ENCODE data around the gene NEK10.
A peak's percentile ranks its signal among the peaks of the same experiment; 100 is the strongest.

Gene NEK10

GRCh38 chr3:27353221-27353620, 16.0 kb downstream of the NEK10 start:
- no peaks in the 10 kb centered on the region for H3K9me3 ChIP-seq (ENCODE audit: control insufficient read depth, low read length)
- H3K4me1 ChIP-seq (ENCODE audit: control insufficient read depth, insufficient read depth, low read length, poor library complexity, severe bottlenecking): no peaks in the 10 kb centered on the region
- no peak overlapping the region for H3K27ac ChIP-seq (ENCODE audit: insufficient read depth, low read length, poor library complexity, severe bottlenecking)
- no peaks in the 10 kb centered on the region for H3K27me3 ChIP-seq (replicated peaks; ENCODE audit: control insufficient read depth, insufficient read depth, low read length, poor library complexity, severe bottlenecking)
- no peaks in the 10 kb centered on the region for H3K36me3 ChIP-seq (ENCODE audit: control insufficient read depth, insufficient read depth, low read length)
- no peak for DNase-seq
- no peak overlapping the region for H3K4me3 ChIP-seq (ENCODE audit: insufficient read depth, low read depth, low read length, poor library complexity, severe bottlenecking)

- Histone ChIP-seq H3K4me1 (ENCODE audit: control insufficient read depth, insufficient read depth, low read length, poor library complexity, severe bottlenecking) (no peaks in the 10 kb centered on the region), H3K36me3 (ENCODE audit: control insufficient read depth, insufficient read depth, low read length) (no peaks in the 10 kb centered on the region), H3K27me3 (replicated peaks; ENCODE audit: control insufficient read depth, insufficient read depth, low read length, poor library complexity, severe bottlenecking) (no peaks in the 10 kb centered on the region)
These were observed 17.1 kb downstream of the NEK10 start for GRCh38 chr3:27352047-27352446.

GRCh38 chr3:27349832-27350231, 19.4 kb downstream of the NEK10 start:
- no peak for DNase-seq
- Histone ChIP-seq H3K27ac (ENCODE audit: insufficient read depth, low read length, poor library complexity, severe bottlenecking) (no peak overlapping the region), H3K27me3 (replicated peaks; ENCODE audit: control insufficient read depth, insufficient read depth, low read length, poor library complexity, severe bottlenecking) (no peaks in the 10 kb centered on the region), H3K4me3 (ENCODE audit: insufficient read depth, low read depth, low read length, poor library complexity, severe bottlenecking) (no peak overlapping the region), H3K4me1 (ENCODE audit: control insufficient read depth, insufficient read depth, low read length, poor library complexity, severe bottlenecking) (no peaks in the 10 kb centered on the region), H3K9me3 (ENCODE audit: control insufficient read depth, low read length) (no peaks in the 10 kb centered on the region), H3K36me3 (ENCODE audit: control insufficient read depth, insufficient read depth, low read length) (no peaks in the 10 kb centered on the region)

More at GRCh38 chr3:27352047-27352446, 17.1 kb downstream of the NEK10 start:
- Histone ChIP-seq H3K4me3 (ENCODE audit: insufficient read depth, low read depth, low read length, poor library complexity, severe bottlenecking) (no peak overlapping the region), H3K9me3 (ENCODE audit: control insufficient read depth, low read length) (no peaks in the 10 kb centered on the region), H3K27ac (ENCODE audit: insufficient read depth, low read length, poor library complexity, severe bottlenecking) (no peak overlapping the region)
- no peak for DNase-seq

GRCh38 chr3:27345959-27346865, 23.0 kb downstream of the NEK10 start:
- H3K4me1 ChIP-seq (ENCODE audit: control insufficient read depth, insufficient read depth, low read length, poor library complexity, severe bottlenecking): no peaks in the 10 kb centered on the region
- no peaks in the 10 kb centered on the region for H3K27me3 ChIP-seq (replicated peaks; ENCODE audit: control insufficient read depth, insufficient read depth, low read length, poor library complexity, severe bottlenecking)
- no peak overlapping the region for H3K4me3 ChIP-seq (ENCODE audit: insufficient read depth, low read depth, low read length, poor library complexity, severe bottlenecking)
- DNase-seq: no peak
- no peaks in the 10 kb centered on the region for H3K9me3 ChIP-seq (ENCODE audit: control insufficient read depth, low read length)
- H3K27ac ChIP-seq (ENCODE audit: insufficient read depth, low read length, poor library complexity, severe bottlenecking): no peak overlapping the region
- H3K36me3 ChIP-seq (ENCODE audit: control insufficient read depth, insufficient read depth, low read length): no peaks in the 10 kb centered on the region

GRCh38 chr3:27345493-27345892, 23.7 kb downstream of the NEK10 start:
- no peaks in the 10 kb centered on the region for H3K9me3 ChIP-seq (ENCODE audit: control insufficient read depth, low read length)
- no peaks in the 10 kb centered on the region for H3K27me3 ChIP-seq (replicated peaks; ENCODE audit: control insufficient read depth, insufficient read depth, low read length, poor library complexity, severe bottlenecking)
- H3K4me3 ChIP-seq (ENCODE audit: insufficient read depth, low read depth, low read length, poor library complexity, severe bottlenecking): no peak overlapping the region
- H3K4me1 ChIP-seq (ENCODE audit: control insufficient read depth, insufficient read depth, low read length, poor library complexity, severe bottlenecking): no peaks in the 10 kb centered on the region
- no peak overlapping the region for H3K27ac ChIP-seq (ENCODE audit: insufficient read depth, low read length, poor library complexity, severe bottlenecking)
- peak in 1 of 3 donors; percentile 8 for DNase-seq
- H3K36me3 ChIP-seq (ENCODE audit: control insufficient read depth, insufficient read depth, low read length): no peaks in the 10 kb centered on the region

GRCh38 chr3:27345045-27345444, 24.1 kb downstream of the NEK10 start:
- Histone ChIP-seq H3K9me3 (ENCODE audit: control insufficient read depth, low read length) (no peaks in the 10 kb centered on the region), H3K36me3 (ENCODE audit: control insufficient read depth, insufficient read depth, low read length) (no peaks in the 10 kb centered on the region), H3K4me3 (ENCODE audit: insufficient read depth, low read depth, low read length, poor library complexity, severe bottlenecking) (no peak overlapping the region), H3K27me3 (replicated peaks; ENCODE audit: control insufficient read depth, insufficient read depth, low read length, poor library complexity, severe bottlenecking) (no peaks in the 10 kb centered on the region), H3K27ac (ENCODE audit: insufficient read depth, low read length, poor library complexity, severe bottlenecking) (no peak overlapping the region), H3K4me1 (ENCODE audit: control insufficient read depth, insufficient read depth, low read length, poor library complexity, severe bottlenecking) (no peaks in the 10 kb centered on the region)
- DNase-seq: no peak

- H3K36me3 ChIP-seq (ENCODE audit: control insufficient read depth, insufficient read depth, low read length): no peaks in the 10 kb centered on the region
- H3K4me1 ChIP-seq (ENCODE audit: control insufficient read depth, insufficient read depth, low read length, poor library complexity, severe bottlenecking): no peaks in the 10 kb centered on the region
- no peak for DNase-seq
- H3K4me3 ChIP-seq (ENCODE audit: insufficient read depth, low read depth, low read length, poor library complexity, severe bottlenecking): no peak overlapping the region
- no peak overlapping the region for H3K27ac ChIP-seq (ENCODE audit: insufficient read depth, low read length, poor library complexity, severe bottlenecking)
- no peaks in the 10 kb centered on the region for H3K9me3 ChIP-seq (ENCODE audit: control insufficient read depth, low read length)
- H3K27me3 ChIP-seq (replicated peaks; ENCODE audit: control insufficient read depth, insufficient read depth, low read length, poor library complexity, severe bottlenecking): no peaks in the 10 kb centered on the region
These were observed 25.0 kb downstream of the NEK10 start for GRCh38 chr3:27344192-27344591.

GRCh38 chr3:27342267-27342666, 26.9 kb downstream of the NEK10 start:
- no peaks in the 10 kb centered on the region for H3K4me1 ChIP-seq (ENCODE audit: control insufficient read depth, insufficient read depth, low read length, poor library complexity, severe bottlenecking)
- H3K27ac ChIP-seq (ENCODE audit: insufficient read depth, low read length, poor library complexity, severe bottlenecking): no peak overlapping the region
- H3K27me3 ChIP-seq (replicated peaks; ENCODE audit: control insufficient read depth, insufficient read depth, low read length, poor library complexity, severe bottlenecking): no peaks in the 10 kb centered on the region
- no peaks in the 10 kb centered on the region for H3K9me3 ChIP-seq (ENCODE audit: control insufficient read depth, low read length)
- no peak for DNase-seq
- H3K4me3 ChIP-seq (ENCODE audit: insufficient read depth, low read depth, low read length, poor library complexity, severe bottlenecking): no peak overlapping the region
- no peaks in the 10 kb centered on the region for H3K36me3 ChIP-seq (ENCODE audit: control insufficient read depth, insufficient read depth, low read length)

GRCh38 chr3:27340534-27340933, 28.6 kb downstream of the NEK10 start:
- no peak overlapping the region for H3K4me3 ChIP-seq (ENCODE audit: insufficient read depth, low read depth, low read length, poor library complexity, severe bottlenecking)

GRCh38 chr3:27335571-27335970, 33.6 kb downstream of the NEK10 start:
- Histone ChIP-seq H3K27ac (ENCODE audit: insufficient read depth, low read length, poor library complexity, severe bottlenecking) (no peak overlapping the region), H3K27me3 (replicated peaks; ENCODE audit: control insufficient read depth, insufficient read depth, low read length, poor library complexity, severe bottlenecking) (no peaks in the 10 kb centered on the region), H3K4me1 (ENCODE audit: control insufficient read depth, insufficient read depth, low read length, poor library complexity, severe bottlenecking) (no peaks in the 10 kb centered on the region), H3K9me3 (ENCODE audit: control insufficient read depth, low read length) (no peaks in the 10 kb centered on the region), H3K36me3 (ENCODE audit: control insufficient read depth, insufficient read depth, low read length) (no peaks in the 10 kb centered on the region), H3K4me3 (ENCODE audit: insufficient read depth, low read depth, low read length, poor library complexity, severe bottlenecking) (no peak overlapping the region)
- no peak for DNase-seq

More at GRCh38 chr3:27340534-27340933, 28.6 kb downstream of the NEK10 start:
- Histone ChIP-seq H3K9me3 (ENCODE audit: control insufficient read depth, low read length) (no peaks in the 10 kb centered on the region), H3K27me3 (replicated peaks; ENCODE audit: control insufficient read depth, insufficient read depth, low read length, poor library complexity, severe bottlenecking) (no peaks in the 10 kb centered on the region), H3K36me3 (ENCODE audit: control insufficient read depth, insufficient read depth, low read length) (no peaks in the 10 kb centered on the region), H3K4me1 (ENCODE audit: control insufficient read depth, insufficient read depth, low read length, poor library complexity, severe bottlenecking) (no peaks in the 10 kb centered on the region), H3K27ac (ENCODE audit: insufficient read depth, low read length, poor library complexity, severe bottlenecking) (no peak overlapping the region)
- no peak for DNase-seq
